Peyer's patch (tissue), 4 donors: Measurements from ENCODE around the gene SDF4.

Experiments used
- POLR2A ChIP-seq, 2 donors: fragments of 450-650 bp; IDR thresholded peaks; one replicate each; pipeline ENCODE4 v1.5.1; 2017; ENCODE audit warnings: antibody characterized with exemption in 2 of 2, mild to moderate bottlenecking in 2 of 2, moderate library complexity in 2 of 2
- TF ChIP-seq, protein P1 (sequence below), 6 experiments: fragments of 450-650 bp in 4 of 6; fragments of 200-600 bp in 2 of 6; sonication (generic) in 1 of 6; IDR thresholded peaks; one replicate each; pipeline ENCODE4 v1.5.1; 2017 to 2019; ENCODE audit warnings: antibody characterized with exemption in 6 of 6, mild to moderate bottlenecking in 3 of 6, moderate library complexity in 1 of 6

DNA sequence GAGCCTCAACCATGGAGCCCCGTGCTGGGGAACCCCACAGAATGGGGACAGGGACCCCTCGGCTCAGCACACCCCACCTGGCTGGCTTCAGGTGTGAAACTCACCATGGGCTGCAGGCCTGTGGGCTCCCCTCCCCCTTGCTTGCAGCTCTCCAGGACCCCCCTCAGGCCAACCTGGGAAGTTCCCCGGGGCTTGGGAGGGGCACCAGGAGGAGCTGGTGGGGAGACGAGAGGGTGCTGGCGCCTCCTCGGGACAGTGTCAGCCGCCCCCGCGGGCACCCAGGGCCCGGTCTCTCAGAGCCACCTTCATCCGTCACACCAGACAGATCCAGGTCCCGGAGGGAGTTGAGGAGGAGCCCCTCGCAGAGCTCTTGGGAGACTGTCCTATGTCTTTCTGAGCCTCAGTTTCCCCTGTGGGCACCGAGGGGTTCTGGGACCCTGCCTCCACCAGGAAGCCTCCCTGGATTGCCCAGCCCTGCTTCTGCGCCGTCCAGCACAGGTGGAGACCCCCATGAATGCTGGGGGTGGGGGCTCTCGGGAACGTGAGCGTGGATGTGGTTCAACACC lies 24.8 kb downstream of the SDF4 start:
- TF ChIP-seq, protein P1, sequence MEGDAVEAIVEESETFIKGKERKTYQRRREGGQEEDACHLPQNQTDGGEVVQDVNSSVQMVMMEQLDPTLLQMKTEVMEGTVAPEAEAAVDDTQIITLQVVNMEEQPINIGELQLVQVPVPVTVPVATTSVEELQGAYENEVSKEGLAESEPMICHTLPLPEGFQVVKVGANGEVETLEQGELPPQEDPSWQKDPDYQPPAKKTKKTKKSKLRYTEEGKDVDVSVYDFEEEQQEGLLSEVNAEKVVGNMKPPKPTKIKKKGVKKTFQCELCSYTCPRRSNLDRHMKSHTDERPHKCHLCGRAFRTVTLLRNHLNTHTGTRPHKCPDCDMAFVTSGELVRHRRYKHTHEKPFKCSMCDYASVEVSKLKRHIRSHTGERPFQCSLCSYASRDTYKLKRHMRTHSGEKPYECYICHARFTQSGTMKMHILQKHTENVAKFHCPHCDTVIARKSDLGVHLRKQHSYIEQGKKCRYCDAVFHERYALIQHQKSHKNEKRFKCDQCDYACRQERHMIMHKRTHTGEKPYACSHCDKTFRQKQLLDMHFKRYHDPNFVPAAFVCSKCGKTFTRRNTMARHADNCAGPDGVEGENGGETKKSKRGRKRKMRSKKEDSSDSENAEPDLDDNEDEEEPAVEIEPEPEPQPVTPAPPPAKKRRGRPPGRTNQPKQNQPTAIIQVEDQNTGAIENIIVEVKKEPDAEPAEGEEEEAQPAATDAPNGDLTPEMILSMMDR (IDR thresholded peaks at IDR 0.05), result no peak
- no peak for TF ChIP-seq POLR2A (IDR thresholded peaks at IDR 0.05)
